HL-60 (cell line): ENCODE data around the gene LRRC61.

Experiments used
- DNase-seq, 2 experiments: peaks; one replicate each; pipeline ENCODE4 v3.0.0-alpha.2; 2010 to 2020; ENCODE audit warnings: low read depth in 1 of 2, low spot score in 1 of 2
- H3K27ac ChIP-seq: fragments of 250-450 bp; sonication (Bioruptor Pico); replicated peaks from 2 replicates; pipeline ENCODE4 v1.5.1; 2020; ENCODE audit warnings: mild to moderate bottlenecking, moderate library complexity
- H3K27me3 ChIP-seq: fragments of 250-450 bp; sonication (Bioruptor Pico); 2 replicates; pipeline ENCODE4 v1.5.1; 2021; ENCODE audit warnings: mild to moderate bottlenecking, moderate library complexity; ENCODE audit not compliant: insufficient read depth, poor library complexity, severe bottlenecking
- H3K4me3 ChIP-seq: replicated peaks from 2 replicates; pipeline ENCODE4 v1.5.1; 2011; ENCODE audit warnings: mild to moderate bottlenecking, control low read depth, low read length; ENCODE audit not compliant: insufficient read depth
- CTCF ChIP-seq: IDR thresholded peaks from one replicate; pipeline ENCODE4 v1.5.1; 2011; ENCODE audit warnings: low read length, control low read depth, inconsistent platforms; ENCODE audit not compliant: insufficient read depth
- GABPA ChIP-seq: IDR thresholded peaks from 2 replicates; pipeline ENCODE4 v1.6.1; 2012; ENCODE audit warnings: low read depth
- POLR2AphosphoS5 ChIP-seq: IDR thresholded peaks from 2 replicates; pipeline ENCODE4 v1.6.1; 2012; ENCODE audit warnings: low read depth
- REST ChIP-seq: IDR thresholded peaks from 2 replicates; pipeline ENCODE4 v1.6.1; 2012; ENCODE audit warnings: low read depth; ENCODE audit not compliant: insufficient replicate concordance
- SPI1 ChIP-seq: IDR thresholded peaks from 2 replicates; pipeline ENCODE4 v1.6.1; 2012; ENCODE audit warnings: low read depth, mild to moderate bottlenecking, borderline replicate concordance

LRRC61 gene

DNA sequence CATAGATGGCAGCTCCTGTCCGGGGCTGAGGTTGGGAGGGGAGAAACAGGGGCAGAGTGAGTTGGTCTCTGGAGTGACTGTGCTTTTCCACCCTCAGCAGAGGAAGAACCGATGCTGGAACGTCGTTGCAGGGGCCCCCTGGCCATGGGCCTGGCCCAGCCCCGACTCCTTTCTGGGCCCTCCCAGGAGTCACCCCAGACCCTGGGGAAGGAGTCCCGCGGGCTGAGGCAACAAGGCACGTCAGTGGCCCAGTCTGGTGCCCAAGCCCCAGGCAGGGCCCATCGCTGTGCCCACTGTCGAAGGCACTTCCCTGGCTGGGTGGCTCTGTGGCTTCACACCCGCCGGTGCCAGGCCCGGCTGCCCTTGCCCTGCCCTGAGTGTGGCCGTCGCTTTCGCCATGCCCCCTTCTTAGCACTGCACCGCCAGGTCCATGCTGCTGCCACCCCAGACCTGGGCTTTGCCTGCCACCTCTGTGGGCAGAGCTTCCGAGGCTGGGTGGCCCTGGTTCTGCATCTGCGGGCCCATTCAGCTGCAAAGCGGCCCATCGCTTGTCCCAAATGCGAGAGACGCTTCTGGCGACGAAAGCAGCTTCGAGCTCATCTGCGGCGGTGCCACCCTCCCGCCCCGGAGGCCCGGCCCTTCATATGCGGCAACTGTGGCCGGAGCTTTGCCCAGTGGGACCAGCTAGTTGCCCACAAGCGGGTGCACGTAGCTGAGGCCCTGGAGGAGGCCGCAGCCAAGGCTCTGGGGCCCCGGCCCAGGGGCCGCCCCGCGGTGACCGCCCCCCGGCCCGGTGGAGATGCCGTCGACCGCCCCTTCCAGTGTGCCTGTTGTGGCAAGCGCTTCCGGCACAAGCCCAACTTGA lies 48.2 kb downstream of the LRRC61 start:
- no peaks in the 10 kb centered on the region for H3K27me3 ChIP-seq
- TF ChIP-seq GABPA, result no peak
- no peak; the same call in 1 of the 2 replicates for TF ChIP-seq POLR2AphosphoS5
- no peak for TF ChIP-seq REST
- no peak for TF ChIP-seq CTCF
- no peak for TF ChIP-seq SPI1
- DNase-seq, result no peak
- H3K27ac ChIP-seq, result peak overlapping the region; percentile 100
- no peak overlapping the region for H3K4me3 ChIP-seq

DNA sequence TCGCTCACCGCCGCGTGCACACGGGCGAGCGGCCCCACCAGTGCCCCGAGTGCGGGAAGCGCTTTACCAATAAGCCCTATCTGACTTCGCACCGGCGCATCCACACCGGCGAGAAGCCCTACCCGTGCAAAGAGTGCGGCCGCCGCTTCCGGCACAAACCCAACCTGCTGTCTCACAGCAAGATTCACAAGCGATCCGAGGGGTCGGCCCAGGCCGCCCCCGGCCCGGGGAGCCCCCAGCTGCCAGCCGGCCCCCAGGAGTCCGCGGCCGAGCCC lies 48.8 kb downstream of the LRRC61 start:
- H3K4me3 ChIP-seq, result no peak overlapping the region
- DNase-seq, result no peak
- no peaks in the 10 kb centered on the region for H3K27me3 ChIP-seq
- no peak overlapping the region for H3K27ac ChIP-seq
- TF ChIP-seq SPI1 (no peak), GABPA (no peak)

GRCh38 chr7:150372271-150373048 lies 49.3 kb downstream of the LRRC61 start:
- TF ChIP-seq POLR2AphosphoS5, result peak; percentile 94
- no peak for TF ChIP-seq REST
- DNase-seq, result no peak
- Histone ChIP-seq H3K4me3 (no peak overlapping the region), H3K27ac (peak overlapping the region; percentile 30; the same call in 1 of the 2 replicates), H3K27me3 (no peaks in the 10 kb centered on the region)

GRCh38 chr7:150373049-150373801 lies 50.1 kb downstream of the LRRC61 start:
- no peak for TF ChIP-seq GABPA
- TF ChIP-seq SPI1, result no peak
- TF ChIP-seq REST, result no peak
- no peak for TF ChIP-seq CTCF
- TF ChIP-seq POLR2AphosphoS5, result peak; percentile 5; the same call in 1 of the 2 replicates
- Histone ChIP-seq H3K27me3 (no peaks in the 10 kb centered on the region), H3K27ac (peak overlapping the region; percentile 30; the same call in 1 of the 2 replicates), H3K4me3 (no peak overlapping the region)
- no peak for DNase-seq
